ENCODE data around the gene EMP3. TPM values are rescaled to one million over a fixed set of nuclear protein-coding genes. Genes with fewer than 3 reads are reported as not detected.

Gene EMP3
- total and polyA plus RNA-seq, 9 of the 15 experiments (the other 6 are each of a cell fraction or from before 2014, with no cell fraction given) = 123 to 386 (median 296) TPM

DNA sequence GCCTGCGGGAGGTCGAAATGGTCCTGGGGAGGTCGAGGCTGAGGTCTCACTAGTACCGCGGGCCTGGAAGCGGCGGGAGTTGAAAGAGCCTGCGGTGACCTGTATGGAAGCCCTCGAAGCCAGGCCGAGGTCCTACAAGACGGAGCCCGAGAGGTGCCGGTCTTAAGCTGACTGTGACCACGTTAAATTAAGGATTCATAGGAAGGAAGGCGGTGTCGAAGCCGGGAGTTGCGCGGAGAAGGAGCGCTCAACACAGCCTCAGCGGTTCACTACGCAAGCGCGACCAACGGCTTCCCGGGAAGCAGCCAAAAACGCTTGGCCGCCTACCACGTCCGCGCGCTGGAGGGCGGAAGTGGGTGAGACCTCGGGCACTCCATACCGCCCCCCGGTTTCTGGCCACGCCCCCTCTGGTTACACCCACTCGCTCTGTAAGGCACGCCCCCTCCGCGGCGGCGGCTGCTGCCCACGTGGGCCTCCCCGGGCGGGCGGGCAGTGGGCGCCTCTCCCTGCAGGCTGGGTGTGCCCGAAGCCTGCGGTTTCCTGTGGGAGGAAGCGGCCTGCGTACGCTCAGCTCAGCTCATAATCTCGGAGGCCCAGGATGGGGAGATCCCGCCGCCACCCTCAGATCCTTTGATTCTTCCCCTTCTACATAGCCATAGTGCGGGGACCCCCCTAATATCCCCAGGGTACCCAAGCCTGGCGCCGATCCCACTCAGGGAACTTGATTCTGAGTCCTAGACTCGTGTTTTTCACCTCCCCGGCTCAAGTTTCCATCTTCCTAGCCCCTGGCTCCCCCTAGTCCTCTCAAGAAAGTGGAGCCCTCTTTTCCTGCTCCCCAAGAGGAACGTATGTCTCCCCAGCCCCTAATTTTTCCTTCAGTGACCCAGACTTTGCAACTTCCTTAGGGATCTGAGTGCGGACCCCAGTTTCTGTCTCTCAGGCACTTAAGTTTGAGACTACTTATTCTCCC, 3.4 kb upstream of the EMP3 start (continued):
- TF ChIP-seq TAF7 (tag; IDR thresholded peaks at IDR 0.05) (peak; percentile 28; the same call in 1 of the 2 replicates), ZNF75A (CRISPR knock-in tag; IDR thresholded peaks at IDR 0.05) (no peak), ZNF165 (CRISPR knock-in tag; IDR thresholded peaks at IDR 0.05; ENCODE audit: borderline replicate concordance) (no peak), EZH2 (IDR thresholded peaks at IDR 0.05; ENCODE audit: borderline replicate concordance, low read depth, low read length) (no peak), ZNF146 (CRISPR knock-in tag; IDR thresholded peaks at IDR 0.05; ENCODE audit: unreplicated experiment) (no peak), ZNF124 (CRISPR knock-in tag; IDR thresholded peaks at IDR 0.05) (no peak), MBD2 (IDR thresholded peaks at IDR 0.05; ENCODE audit: borderline replicate concordance, low read depth) (peak; percentile 75), RBM39 (optimal IDR thresholded peaks at IDR 0.05; ENCODE audit: low read depth, low read length) (no peak), MAFG (tag; conservative IDR thresholded peaks at IDR 0.05) (no peak), ZKSCAN8 (CRISPR knock-in tag; IDR thresholded peaks at IDR 0.05) (no peak)
- TF ChIP-seq, protein P1, sequence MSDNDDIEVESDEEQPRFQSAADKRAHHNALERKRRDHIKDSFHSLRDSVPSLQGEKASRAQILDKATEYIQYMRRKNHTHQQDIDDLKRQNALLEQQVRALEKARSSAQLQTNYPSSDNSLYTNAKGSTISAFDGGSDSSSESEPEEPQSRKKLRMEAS (CRISPR knock-in tag; IDR thresholded peaks at IDR 0.05) = peak; percentile 97
- TF ChIP-seq, protein P2, sequence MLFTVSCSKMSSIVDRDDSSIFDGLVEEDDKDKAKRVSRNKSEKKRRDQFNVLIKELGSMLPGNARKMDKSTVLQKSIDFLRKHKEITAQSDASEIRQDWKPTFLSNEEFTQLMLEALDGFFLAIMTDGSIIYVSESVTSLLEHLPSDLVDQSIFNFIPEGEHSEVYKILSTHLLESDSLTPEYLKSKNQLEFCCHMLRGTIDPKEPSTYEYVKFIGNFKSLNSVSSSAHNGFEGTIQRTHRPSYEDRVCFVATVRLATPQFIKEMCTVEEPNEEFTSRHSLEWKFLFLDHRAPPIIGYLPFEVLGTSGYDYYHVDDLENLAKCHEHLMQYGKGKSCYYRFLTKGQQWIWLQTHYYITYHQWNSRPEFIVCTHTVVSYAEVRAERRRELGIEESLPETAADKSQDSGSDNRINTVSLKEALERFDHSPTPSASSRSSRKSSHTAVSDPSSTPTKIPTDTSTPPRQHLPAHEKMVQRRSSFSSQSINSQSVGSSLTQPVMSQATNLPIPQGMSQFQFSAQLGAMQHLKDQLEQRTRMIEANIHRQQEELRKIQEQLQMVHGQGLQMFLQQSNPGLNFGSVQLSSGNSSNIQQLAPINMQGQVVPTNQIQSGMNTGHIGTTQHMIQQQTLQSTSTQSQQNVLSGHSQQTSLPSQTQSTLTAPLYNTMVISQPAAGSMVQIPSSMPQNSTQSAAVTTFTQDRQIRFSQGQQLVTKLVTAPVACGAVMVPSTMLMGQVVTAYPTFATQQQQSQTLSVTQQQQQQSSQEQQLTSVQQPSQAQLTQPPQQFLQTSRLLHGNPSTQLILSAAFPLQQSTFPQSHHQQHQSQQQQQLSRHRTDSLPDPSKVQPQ (CRISPR knock-in tag; IDR thresholded peaks at IDR 0.05; ENCODE audit: borderline replicate concordance) = peak; percentile 22; the same call in 1 of the 2 replicates
- TF ChIP-seq, protein P3, sequence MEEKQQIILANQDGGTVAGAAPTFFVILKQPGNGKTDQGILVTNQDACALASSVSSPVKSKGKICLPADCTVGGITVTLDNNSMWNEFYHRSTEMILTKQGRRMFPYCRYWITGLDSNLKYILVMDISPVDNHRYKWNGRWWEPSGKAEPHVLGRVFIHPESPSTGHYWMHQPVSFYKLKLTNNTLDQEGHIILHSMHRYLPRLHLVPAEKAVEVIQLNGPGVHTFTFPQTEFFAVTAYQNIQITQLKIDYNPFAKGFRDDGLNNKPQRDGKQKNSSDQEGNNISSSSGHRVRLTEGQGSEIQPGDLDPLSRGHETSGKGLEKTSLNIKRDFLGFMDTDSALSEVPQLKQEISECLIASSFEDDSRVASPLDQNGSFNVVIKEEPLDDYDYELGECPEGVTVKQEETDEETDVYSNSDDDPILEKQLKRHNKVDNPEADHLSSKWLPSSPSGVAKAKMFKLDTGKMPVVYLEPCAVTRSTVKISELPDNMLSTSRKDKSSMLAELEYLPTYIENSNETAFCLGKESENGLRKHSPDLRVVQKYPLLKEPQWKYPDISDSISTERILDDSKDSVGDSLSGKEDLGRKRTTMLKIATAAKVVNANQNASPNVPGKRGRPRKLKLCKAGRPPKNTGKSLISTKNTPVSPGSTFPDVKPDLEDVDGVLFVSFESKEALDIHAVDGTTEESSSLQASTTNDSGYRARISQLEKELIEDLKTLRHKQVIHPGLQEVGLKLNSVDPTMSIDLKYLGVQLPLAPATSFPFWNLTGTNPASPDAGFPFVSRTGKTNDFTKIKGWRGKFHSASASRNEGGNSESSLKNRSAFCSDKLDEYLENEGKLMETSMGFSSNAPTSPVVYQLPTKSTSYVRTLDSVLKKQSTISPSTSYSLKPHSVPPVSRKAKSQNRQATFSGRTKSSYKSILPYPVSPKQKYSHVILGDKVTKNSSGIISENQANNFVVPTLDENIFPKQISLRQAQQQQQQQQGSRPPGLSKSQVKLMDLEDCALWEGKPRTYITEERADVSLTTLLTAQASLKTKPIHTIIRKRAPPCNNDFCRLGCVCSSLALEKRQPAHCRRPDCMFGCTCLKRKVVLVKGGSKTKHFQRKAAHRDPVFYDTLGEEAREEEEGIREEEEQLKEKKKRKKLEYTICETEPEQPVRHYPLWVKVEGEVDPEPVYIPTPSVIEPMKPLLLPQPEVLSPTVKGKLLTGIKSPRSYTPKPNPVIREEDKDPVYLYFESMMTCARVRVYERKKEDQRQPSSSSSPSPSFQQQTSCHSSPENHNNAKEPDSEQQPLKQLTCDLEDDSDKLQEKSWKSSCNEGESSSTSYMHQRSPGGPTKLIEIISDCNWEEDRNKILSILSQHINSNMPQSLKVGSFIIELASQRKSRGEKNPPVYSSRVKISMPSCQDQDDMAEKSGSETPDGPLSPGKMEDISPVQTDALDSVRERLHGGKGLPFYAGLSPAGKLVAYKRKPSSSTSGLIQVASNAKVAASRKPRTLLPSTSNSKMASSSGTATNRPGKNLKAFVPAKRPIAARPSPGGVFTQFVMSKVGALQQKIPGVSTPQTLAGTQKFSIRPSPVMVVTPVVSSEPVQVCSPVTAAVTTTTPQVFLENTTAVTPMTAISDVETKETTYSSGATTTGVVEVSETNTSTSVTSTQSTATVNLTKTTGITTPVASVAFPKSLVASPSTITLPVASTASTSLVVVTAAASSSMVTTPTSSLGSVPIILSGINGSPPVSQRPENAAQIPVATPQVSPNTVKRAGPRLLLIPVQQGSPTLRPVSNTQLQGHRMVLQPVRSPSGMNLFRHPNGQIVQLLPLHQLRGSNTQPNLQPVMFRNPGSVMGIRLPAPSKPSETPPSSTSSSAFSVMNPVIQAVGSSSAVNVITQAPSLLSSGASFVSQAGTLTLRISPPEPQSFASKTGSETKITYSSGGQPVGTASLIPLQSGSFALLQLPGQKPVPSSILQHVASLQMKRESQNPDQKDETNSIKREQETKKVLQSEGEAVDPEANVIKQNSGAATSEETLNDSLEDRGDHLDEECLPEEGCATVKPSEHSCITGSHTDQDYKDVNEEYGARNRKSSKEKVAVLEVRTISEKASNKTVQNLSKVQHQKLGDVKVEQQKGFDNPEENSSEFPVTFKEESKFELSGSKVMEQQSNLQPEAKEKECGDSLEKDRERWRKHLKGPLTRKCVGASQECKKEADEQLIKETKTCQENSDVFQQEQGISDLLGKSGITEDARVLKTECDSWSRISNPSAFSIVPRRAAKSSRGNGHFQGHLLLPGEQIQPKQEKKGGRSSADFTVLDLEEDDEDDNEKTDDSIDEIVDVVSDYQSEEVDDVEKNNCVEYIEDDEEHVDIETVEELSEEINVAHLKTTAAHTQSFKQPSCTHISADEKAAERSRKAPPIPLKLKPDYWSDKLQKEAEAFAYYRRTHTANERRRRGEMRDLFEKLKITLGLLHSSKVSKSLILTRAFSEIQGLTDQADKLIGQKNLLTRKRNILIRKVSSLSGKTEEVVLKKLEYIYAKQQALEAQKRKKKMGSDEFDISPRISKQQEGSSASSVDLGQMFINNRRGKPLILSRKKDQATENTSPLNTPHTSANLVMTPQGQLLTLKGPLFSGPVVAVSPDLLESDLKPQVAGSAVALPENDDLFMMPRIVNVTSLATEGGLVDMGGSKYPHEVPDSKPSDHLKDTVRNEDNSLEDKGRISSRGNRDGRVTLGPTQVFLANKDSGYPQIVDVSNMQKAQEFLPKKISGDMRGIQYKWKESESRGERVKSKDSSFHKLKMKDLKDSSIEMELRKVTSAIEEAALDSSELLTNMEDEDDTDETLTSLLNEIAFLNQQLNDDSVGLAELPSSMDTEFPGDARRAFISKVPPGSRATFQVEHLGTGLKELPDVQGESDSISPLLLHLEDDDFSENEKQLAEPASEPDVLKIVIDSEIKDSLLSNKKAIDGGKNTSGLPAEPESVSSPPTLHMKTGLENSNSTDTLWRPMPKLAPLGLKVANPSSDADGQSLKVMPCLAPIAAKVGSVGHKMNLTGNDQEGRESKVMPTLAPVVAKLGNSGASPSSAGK (IDR thresholded peaks at IDR 0.05) = peak; percentile 79

Measured in K562 (cell line).